Activated CD8-positive, alpha-beta memory T cell treated with anti-CD3 and anti-CD28 coated beads for 48 hours (primary cell): ENCODE measurements around the gene KANSL1.

Experiments used
- DNase-seq, 3 experiments: peaks; one replicate each; pipeline ENCODE4 v3.0.0-alpha.2; 2020; ENCODE audit warnings: low read depth in 2 of 3, low spot score in 2 of 3

KANSL1 gene

GRCh38 chr17:46169913-46170638 is 23.2 kb downstream of the KANSL1 start:
- no peak for DNase-seq

- no peak for DNase-seq
Measured at GRCh38 chr17:46167826-46168569, 25.2 kb downstream of the KANSL1 start.

- no peak for DNase-seq
Measured at GRCh38 chr17:46167267-46167666, 26.0 kb downstream of the KANSL1 start.

GRCh38 chr17:46166692-46167249 is 26.5 kb downstream of the KANSL1 start:
- no peak for DNase-seq

GRCh38 chr17:46163929-46164594 is 29.2 kb downstream of the KANSL1 start:
- DNase-seq: no peak

- no peak for DNase-seq
Measured at GRCh38 chr17:46163316-46163715, 29.9 kb downstream of the KANSL1 start.

- no peak for DNase-seq
Measured at GRCh38 chr17:46162866-46163265, 30.4 kb downstream of the KANSL1 start.

- DNase-seq: no peak
Measured at GRCh38 chr17:46160169-46160568, 33.1 kb downstream of the KANSL1 start.

- DNase-seq: no peak
Measured at GRCh38 chr17:46159686-46160085, 33.5 kb downstream of the KANSL1 start.

- DNase-seq: no peak
Measured at GRCh38 chr17:46158323-46159296, 34.6 kb downstream of the KANSL1 start.

- DNase-seq: no peak
Measured at GRCh38 chr17:46157443-46158062, 35.7 kb downstream of the KANSL1 start.

- DNase-seq: no peak
Measured at GRCh38 chr17:46154151-46154816, 38.9 kb downstream of the KANSL1 start.

GRCh38 chr17:46152423-46152822 is 40.8 kb downstream of the KANSL1 start:
- no peak for DNase-seq

GRCh38 chr17:46151762-46152161 is 41.5 kb downstream of the KANSL1 start:
- no peak for DNase-seq

- DNase-seq: no peak
Measured at GRCh38 chr17:46150216-46150963, 42.8 kb downstream of the KANSL1 start.

- DNase-seq: no peak
Measured at GRCh38 chr17:46148247-46148646, 45.0 kb downstream of the KANSL1 start.

- DNase-seq: no peak
Measured at GRCh38 chr17:46147296-46147695, 45.9 kb downstream of the KANSL1 start.

GRCh38 chr17:46144246-46144645 is 49.0 kb downstream of the KANSL1 start:
- no peak for DNase-seq

GRCh38 chr17:46143827-46144236 is 49.4 kb downstream of the KANSL1 start:
- no peak for DNase-seq
